HL-60/S4 treated with retinoic acid at 250 ng/mL for 4 days and 3 days (cell line): Measurements from ENCODE around the gene RPS23.

Source experiments
- in situ Hi-C: fragments of 300-500 bp; cut with MboI; formaldehyde crosslinking; loops from 2 replicates; pipeline ENCODE4 v1.7.0; 2022; ENCODE audit warnings: low sequenced_read_pairs

RPS23 gene

GRCh38 chr5:82246960-82247574 is 31.1 kb downstream of the RPS23 start:
- in situ Hi-C loops, result no loop called here

GRCh38 chr5:82244854-82245635 is 33.1 kb downstream of the RPS23 start:
- in situ Hi-C loops, result no loop called here

- in situ Hi-C loops, result no loop called here
Measured at GRCh38 chr5:82244151-82244550, 34.0 kb downstream of the RPS23 start.

GRCh38 chr5:82234885-82235284 is 43.3 kb downstream of the RPS23 start:
- in situ Hi-C loops, result no loop called here

- in situ Hi-C loops, result no loop called here
Measured at GRCh38 chr5:82225525-82226172, 52.5 kb downstream of the RPS23 start.
